Measurements from ENCODE around the gene TNS2.

TNS2 gene

GRCh38 chr12:53042607-53043454 lies 7.0 kb upstream of the TNS2 start:
- Histone ChIP-seq H3K27ac (ENCODE audit: insufficient read depth in 1 of 2, low read depth in 1 of 2, low read length in 2 of 2, poor library complexity in 1 of 2, severe bottlenecking in 2 of 2) (peak overlapping the region in 1 of 2 experiments; percentile 9), H3K27me3 (replicated peaks in 2 of 5; ENCODE audit: control insufficient read depth in 4 of 5, insufficient read depth in 5 of 5, low read length in 4 of 5) (peaks cover 0 to 1% (median 0%) of the 10 kb centered on the region in 5 experiments), H3K4me1 (ENCODE audit: control extremely low read depth in 1 of 4, control insufficient read depth in 4 of 4, insufficient read depth in 4 of 4, low read length in 3 of 4) (peaks cover 0 to 23% (median 16%) of the 10 kb centered on the region in 4 experiments), H3K4me3 (ENCODE audit: control insufficient read depth in 1 of 7, extremely low read depth in 1 of 7, insufficient read depth in 4 of 7, low read depth in 2 of 7, low read length in 6 of 7) (no peak overlapping the region), H3K36me3 (ENCODE audit: control insufficient read depth in 4 of 4, insufficient read depth in 4 of 4, low read length in 3 of 4) (peaks cover 10 to 27% (median 18%) of the 10 kb centered on the region in 4 experiments), H3K9me3 (ENCODE audit: control extremely low read depth in 1 of 5, control insufficient read depth in 4 of 5, insufficient read depth in 2 of 5, low read depth in 1 of 5, low read length in 4 of 5) (no peaks in the 10 kb centered on the region)
- no peak for DNase-seq
- ChIA-PET CTCF (interaction anchor here (1.3 to 2.3 kb wide), 3 partner anchors 11 to 145 kb away, joined by 3 to 9 read pairs (median 3); no protein-coding TSS in a partner anchor), POLR2A (no interaction called here)
- 94% methylated on average over 6 of the region's 7 CpGs for WGBS (ENCODE audit: insufficient coverage)

GRCh38 chr12:53044052-53044581 lies 5.7 kb upstream of the TNS2 start:
- Histone ChIP-seq H3K36me3 (ENCODE audit: control insufficient read depth in 4 of 4, insufficient read depth in 4 of 4, low read length in 3 of 4) (peaks cover 4 to 17% (median 11%) of the 10 kb centered on the region in 4 experiments), H3K4me1 (ENCODE audit: control extremely low read depth in 1 of 4, control insufficient read depth in 4 of 4, insufficient read depth in 4 of 4, low read length in 3 of 4) (peaks cover 0 to 28% (median 16%) of the 10 kb centered on the region in 4 experiments), H3K4me3 (ENCODE audit: control insufficient read depth in 1 of 7, extremely low read depth in 1 of 7, insufficient read depth in 4 of 7, low read depth in 2 of 7, low read length in 6 of 7) (no peak overlapping the region), H3K9me3 (ENCODE audit: control extremely low read depth in 1 of 5, control insufficient read depth in 4 of 5, insufficient read depth in 2 of 5, low read depth in 1 of 5, low read length in 4 of 5) (no peaks in the 10 kb centered on the region), H3K27me3 (replicated peaks in 2 of 5; ENCODE audit: control insufficient read depth in 4 of 5, insufficient read depth in 5 of 5, low read length in 4 of 5) (peaks cover 0 to 1% (median 0%) of the 10 kb centered on the region in 5 experiments), H3K27ac (ENCODE audit: insufficient read depth in 1 of 2, low read depth in 1 of 2, low read length in 2 of 2, poor library complexity in 1 of 2, severe bottlenecking in 2 of 2) (no peak overlapping the region)
- 79% methylated on average over 10 of the region's 10 CpGs for WGBS (ENCODE audit: insufficient coverage)
- ChIA-PET CTCF (interaction anchor here (0.6 to 2.3 kb wide), 7 partner anchors 9 to 144 kb away, joined by 3 to 9 read pairs (median 4); no protein-coding TSS in a partner anchor), POLR2A (interaction anchor here (0.6 kb wide), 1 partner anchor 12 kb away, joined by 3 read pairs; no protein-coding TSS in a partner anchor)
- DNase-seq, result peak in 2 of 3 donors; percentile 24 to 35

GRCh38 chr12:53044896-53045695 lies 4.8 kb upstream of the TNS2 start:
- H3K9me3 ChIP-seq (ENCODE audit: control extremely low read depth in 1 of 5, control insufficient read depth in 4 of 5, insufficient read depth in 2 of 5, low read depth in 1 of 5, low read length in 4 of 5), result no peaks in the 10 kb centered on the region
- peaks cover 0 to 1% (median 0%) of the 10 kb centered on the region in 5 experiments for H3K27me3 ChIP-seq (replicated peaks in 2 of 5; ENCODE audit: control insufficient read depth in 4 of 5, insufficient read depth in 5 of 5, low read length in 4 of 5)
- H3K4me3 ChIP-seq (ENCODE audit: control insufficient read depth in 1 of 7, extremely low read depth in 1 of 7, insufficient read depth in 4 of 7, low read depth in 2 of 7, low read length in 6 of 7), result no peak overlapping the region
- DNase-seq, result no peak
- no peak overlapping the region for H3K27ac ChIP-seq (ENCODE audit: insufficient read depth in 1 of 2, low read depth in 1 of 2, low read length in 2 of 2, poor library complexity in 1 of 2, severe bottlenecking in 2 of 2)
- CTCF ChIA-PET, result interaction anchor here (1.0 to 4.2 kb wide), 6 partner anchors 8 to 21 kb away, joined by 4 to 33 read pairs (median 4); no protein-coding TSS in a partner anchor
- WGBS (ENCODE audit: insufficient coverage), result 88% methylated on average over 4 of the region's 4 CpGs
- POLR2A ChIA-PET, result no interaction called here
- peaks cover 0 to 8% (median 4%) of the 10 kb centered on the region in 4 experiments for H3K36me3 ChIP-seq (ENCODE audit: control insufficient read depth in 4 of 4, insufficient read depth in 4 of 4, low read length in 3 of 4)
- H3K4me1 ChIP-seq (ENCODE audit: control extremely low read depth in 1 of 4, control insufficient read depth in 4 of 4, insufficient read depth in 4 of 4, low read length in 3 of 4), result peaks cover 0 to 29% (median 20%) of the 10 kb centered on the region in 4 experiments

- WGBS (ENCODE audit: insufficient coverage), result 67% methylated on average over 2 of the region's 5 CpGs
These were observed 4.2 kb upstream of the TNS2 start for GRCh38 chr12:53045696-53046045.

GRCh38 chr12:53046655-53047220 lies 3.1 kb upstream of the TNS2 start:
- 0% methylated on average over 15 of the region's 44 CpGs for WGBS (ENCODE audit: insufficient coverage)
- Histone ChIP-seq H3K9me3 (ENCODE audit: control extremely low read depth in 1 of 5, control insufficient read depth in 4 of 5, insufficient read depth in 2 of 5, low read depth in 1 of 5, low read length in 4 of 5) (no peaks in the 10 kb centered on the region), H3K27ac (ENCODE audit: insufficient read depth in 1 of 2, low read depth in 1 of 2, low read length in 2 of 2, poor library complexity in 1 of 2, severe bottlenecking in 2 of 2) (peak overlapping the region in 1 of 2 experiments; percentile 39), H3K4me1 (ENCODE audit: control extremely low read depth in 1 of 4, control insufficient read depth in 4 of 4, insufficient read depth in 4 of 4, low read length in 3 of 4) (peaks cover 0 to 29% (median 20%) of the 10 kb centered on the region in 4 experiments), H3K36me3 (ENCODE audit: control insufficient read depth in 4 of 4, insufficient read depth in 4 of 4, low read length in 3 of 4) (peaks cover 0 to 8% (median 2%) of the 10 kb centered on the region in 4 experiments), H3K4me3 (ENCODE audit: control insufficient read depth in 1 of 7, extremely low read depth in 1 of 7, insufficient read depth in 4 of 7, low read depth in 2 of 7, low read length in 6 of 7) (peak overlapping the region; percentile 78 to 89 (median 86)), H3K27me3 (replicated peaks in 2 of 5; ENCODE audit: control insufficient read depth in 4 of 5, insufficient read depth in 5 of 5, low read length in 4 of 5) (peaks cover 0 to 1% (median 0%) of the 10 kb centered on the region in 5 experiments)
- CTCF ChIA-PET, result interaction anchor here (0.8 to 4.2 kb wide), 12 partner anchors 9 to 162 kb away, joined by 3 to 33 read pairs (median 7); partner anchors contain the start of gene IGFBP6
- peak; percentile 62 to 77 (median 66) for DNase-seq
- POLR2A ChIA-PET, result interaction anchor here (1.0 to 1.7 kb wide), 3 partner anchors 38 to 151 kb away, joined by 3 read pairs; partner anchors contain the start of gene IGFBP6

More at GRCh38 chr12:53045696-53046045, 4.2 kb upstream of the TNS2 start:
- no peaks in the 10 kb centered on the region for H3K9me3 ChIP-seq (ENCODE audit: control extremely low read depth in 1 of 5, control insufficient read depth in 4 of 5, insufficient read depth in 2 of 5, low read depth in 1 of 5, low read length in 4 of 5)
- H3K27me3 ChIP-seq (replicated peaks in 2 of 5; ENCODE audit: control insufficient read depth in 4 of 5, insufficient read depth in 5 of 5, low read length in 4 of 5), result peaks cover 0 to 1% (median 0%) of the 10 kb centered on the region in 5 experiments
- DNase-seq, result no peak
- ChIA-PET POLR2A (no interaction called here), CTCF (interaction anchor here (0.8 to 4.2 kb wide), 5 partner anchors 8 to 115 kb away, joined by 3 to 33 read pairs (median 5); no protein-coding TSS in a partner anchor)
- no peak overlapping the region for H3K27ac ChIP-seq (ENCODE audit: insufficient read depth in 1 of 2, low read depth in 1 of 2, low read length in 2 of 2, poor library complexity in 1 of 2, severe bottlenecking in 2 of 2)
- H3K4me1 ChIP-seq (ENCODE audit: control extremely low read depth in 1 of 4, control insufficient read depth in 4 of 4, insufficient read depth in 4 of 4, low read length in 3 of 4), result peaks cover 0 to 29% (median 20%) of the 10 kb centered on the region in 4 experiments
- H3K36me3 ChIP-seq (ENCODE audit: control insufficient read depth in 4 of 4, insufficient read depth in 4 of 4, low read length in 3 of 4), result peaks cover 0 to 8% (median 4%) of the 10 kb centered on the region in 4 experiments
- no peak overlapping the region for H3K4me3 ChIP-seq (ENCODE audit: control insufficient read depth in 1 of 7, extremely low read depth in 1 of 7, insufficient read depth in 4 of 7, low read depth in 2 of 7, low read length in 6 of 7)
